ENCODE results near the gene LIMCH1.

DNA sequence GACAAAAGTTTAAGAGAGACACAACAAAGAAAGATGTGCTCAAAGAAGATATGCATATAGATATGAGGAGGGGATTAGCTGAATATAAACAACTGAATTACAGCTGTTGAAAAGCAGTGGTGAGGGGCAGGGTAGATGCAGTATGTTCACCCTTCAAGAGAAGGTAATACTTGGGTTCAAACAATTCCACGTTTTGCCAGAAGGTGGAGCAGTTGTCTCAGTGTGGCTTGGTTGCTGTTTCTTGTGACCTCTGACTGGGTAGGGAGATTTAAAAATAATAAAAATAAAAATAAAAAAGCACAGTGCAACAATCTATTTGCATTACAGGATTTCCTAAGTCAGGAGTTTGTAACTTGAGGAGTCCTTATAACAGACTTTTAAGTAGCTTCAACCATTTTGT is 187.3 kb downstream of the LIMCH1 start:
- TF ChIP-seq EZH2 (IDR thresholded peaks at IDR 0.05; ENCODE audit: insufficient read depth, low read length) = no peak
- TF ChIP-seq, protein P1, sequence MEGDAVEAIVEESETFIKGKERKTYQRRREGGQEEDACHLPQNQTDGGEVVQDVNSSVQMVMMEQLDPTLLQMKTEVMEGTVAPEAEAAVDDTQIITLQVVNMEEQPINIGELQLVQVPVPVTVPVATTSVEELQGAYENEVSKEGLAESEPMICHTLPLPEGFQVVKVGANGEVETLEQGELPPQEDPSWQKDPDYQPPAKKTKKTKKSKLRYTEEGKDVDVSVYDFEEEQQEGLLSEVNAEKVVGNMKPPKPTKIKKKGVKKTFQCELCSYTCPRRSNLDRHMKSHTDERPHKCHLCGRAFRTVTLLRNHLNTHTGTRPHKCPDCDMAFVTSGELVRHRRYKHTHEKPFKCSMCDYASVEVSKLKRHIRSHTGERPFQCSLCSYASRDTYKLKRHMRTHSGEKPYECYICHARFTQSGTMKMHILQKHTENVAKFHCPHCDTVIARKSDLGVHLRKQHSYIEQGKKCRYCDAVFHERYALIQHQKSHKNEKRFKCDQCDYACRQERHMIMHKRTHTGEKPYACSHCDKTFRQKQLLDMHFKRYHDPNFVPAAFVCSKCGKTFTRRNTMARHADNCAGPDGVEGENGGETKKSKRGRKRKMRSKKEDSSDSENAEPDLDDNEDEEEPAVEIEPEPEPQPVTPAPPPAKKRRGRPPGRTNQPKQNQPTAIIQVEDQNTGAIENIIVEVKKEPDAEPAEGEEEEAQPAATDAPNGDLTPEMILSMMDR (IDR thresholded peaks at IDR 0.05; ENCODE audit: insufficient read depth, low read depth, low read length) = no peak
